OCI-LY1 (cell line): ENCODE data around the gene SLC35F3.

Experiments
- EZH2 ChIP-seq: fragments of 200-600 bp; sonication (generic), shearing (Covaris generic); IDR thresholded peaks from 2 replicates; pipeline ENCODE4 v1.8.0; 2017; ENCODE audit warnings: borderline replicate concordance, mixed run types, mild to moderate bottlenecking, antibody characterized with exemption, low read length, moderate library complexity, mixed read lengths
- TF ChIP-seq, protein P1 (sequence below): fragments of 200-600 bp; sonication (generic), shearing (Covaris generic); IDR thresholded peaks from 2 replicates; pipeline ENCODE4 v1.5.1; 2017; ENCODE audit warnings: mild to moderate bottlenecking, antibody characterized with exemption, low read length, moderate library complexity, mixed read lengths

- TF ChIP-seq, protein P1, sequence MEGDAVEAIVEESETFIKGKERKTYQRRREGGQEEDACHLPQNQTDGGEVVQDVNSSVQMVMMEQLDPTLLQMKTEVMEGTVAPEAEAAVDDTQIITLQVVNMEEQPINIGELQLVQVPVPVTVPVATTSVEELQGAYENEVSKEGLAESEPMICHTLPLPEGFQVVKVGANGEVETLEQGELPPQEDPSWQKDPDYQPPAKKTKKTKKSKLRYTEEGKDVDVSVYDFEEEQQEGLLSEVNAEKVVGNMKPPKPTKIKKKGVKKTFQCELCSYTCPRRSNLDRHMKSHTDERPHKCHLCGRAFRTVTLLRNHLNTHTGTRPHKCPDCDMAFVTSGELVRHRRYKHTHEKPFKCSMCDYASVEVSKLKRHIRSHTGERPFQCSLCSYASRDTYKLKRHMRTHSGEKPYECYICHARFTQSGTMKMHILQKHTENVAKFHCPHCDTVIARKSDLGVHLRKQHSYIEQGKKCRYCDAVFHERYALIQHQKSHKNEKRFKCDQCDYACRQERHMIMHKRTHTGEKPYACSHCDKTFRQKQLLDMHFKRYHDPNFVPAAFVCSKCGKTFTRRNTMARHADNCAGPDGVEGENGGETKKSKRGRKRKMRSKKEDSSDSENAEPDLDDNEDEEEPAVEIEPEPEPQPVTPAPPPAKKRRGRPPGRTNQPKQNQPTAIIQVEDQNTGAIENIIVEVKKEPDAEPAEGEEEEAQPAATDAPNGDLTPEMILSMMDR, result no peak
- no peak for TF ChIP-seq EZH2
Observed at GRCh38 chr1:233998891-233999290, 94.4 kb downstream of the SLC35F3 start.
